Femur (tissue), 1 donor: ENCODE measurements around the gene IL20RB.
"Not testable (repeated sequence)": the region's sequence is repeated elsewhere in the genome, so short reads cannot be mapped to it uniquely, and the experiment has no call there.

Experiments used
- DNase-seq: peaks from one replicate; pipeline ENCODE4 v3.0.0-alpha.2; 2017

IL20RB gene

DNA sequence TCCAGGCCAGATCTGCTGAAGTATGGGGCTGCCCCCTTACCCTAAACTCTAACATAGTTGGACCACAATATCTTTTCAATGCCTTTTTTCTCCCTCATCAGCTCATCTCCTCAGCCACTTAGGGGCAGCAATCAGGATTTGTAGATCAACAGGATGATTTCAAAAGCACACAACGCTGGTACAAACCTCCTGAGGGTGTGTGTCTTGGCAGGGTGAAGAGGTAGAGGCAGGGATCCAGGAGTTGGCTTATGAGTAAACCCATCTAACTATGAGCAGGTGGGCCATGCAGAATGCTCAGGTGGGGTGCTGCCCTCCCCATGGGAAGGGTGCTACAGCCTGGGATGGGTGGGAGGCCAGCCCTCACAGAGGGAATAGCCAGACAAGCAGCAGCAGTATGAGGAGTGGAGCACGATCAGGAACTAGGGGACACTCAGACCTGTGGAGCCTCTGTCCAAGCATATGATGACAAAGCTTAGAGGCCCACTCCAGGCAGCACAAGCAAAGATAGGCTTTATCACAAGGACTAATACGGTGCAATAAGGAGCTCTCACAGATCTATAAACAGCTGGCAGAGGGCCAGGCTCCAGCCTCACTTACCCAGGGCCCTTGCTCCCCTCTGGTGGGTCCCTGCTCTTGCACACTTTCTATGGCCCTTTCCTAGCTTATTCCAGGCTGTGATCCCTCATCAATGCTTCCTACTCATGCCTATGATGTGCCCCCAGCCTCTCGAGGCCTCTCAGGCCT lies 32.2 kb downstream of the IL20RB start:
- DNase-seq, result no peak

DNA sequence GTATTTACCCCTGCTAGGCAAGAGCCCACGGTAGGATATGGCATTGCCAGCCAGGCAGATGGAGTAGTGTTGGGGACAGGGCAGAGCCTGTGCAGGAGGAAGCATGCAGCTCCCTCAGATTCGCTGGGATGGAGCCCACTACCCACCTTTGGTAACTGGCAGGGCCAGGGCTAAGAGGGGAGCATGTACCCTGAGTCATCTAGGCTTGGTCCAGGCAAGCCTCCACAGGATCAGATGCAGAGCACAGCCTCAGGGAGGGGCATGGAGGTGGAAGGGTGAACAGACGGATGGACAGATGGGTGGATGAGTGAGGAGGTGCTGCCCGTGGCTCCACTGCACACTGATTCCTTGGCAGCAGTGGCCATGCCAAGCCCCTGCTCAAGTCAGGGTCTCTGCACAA lies 33.0 kb downstream of the IL20RB start:
- DNase-seq, result no peak

GRCh38 chr3:136992115-136992514 lies 34.3 kb downstream of the IL20RB start:
- DNase-seq, result no peak

DNA sequence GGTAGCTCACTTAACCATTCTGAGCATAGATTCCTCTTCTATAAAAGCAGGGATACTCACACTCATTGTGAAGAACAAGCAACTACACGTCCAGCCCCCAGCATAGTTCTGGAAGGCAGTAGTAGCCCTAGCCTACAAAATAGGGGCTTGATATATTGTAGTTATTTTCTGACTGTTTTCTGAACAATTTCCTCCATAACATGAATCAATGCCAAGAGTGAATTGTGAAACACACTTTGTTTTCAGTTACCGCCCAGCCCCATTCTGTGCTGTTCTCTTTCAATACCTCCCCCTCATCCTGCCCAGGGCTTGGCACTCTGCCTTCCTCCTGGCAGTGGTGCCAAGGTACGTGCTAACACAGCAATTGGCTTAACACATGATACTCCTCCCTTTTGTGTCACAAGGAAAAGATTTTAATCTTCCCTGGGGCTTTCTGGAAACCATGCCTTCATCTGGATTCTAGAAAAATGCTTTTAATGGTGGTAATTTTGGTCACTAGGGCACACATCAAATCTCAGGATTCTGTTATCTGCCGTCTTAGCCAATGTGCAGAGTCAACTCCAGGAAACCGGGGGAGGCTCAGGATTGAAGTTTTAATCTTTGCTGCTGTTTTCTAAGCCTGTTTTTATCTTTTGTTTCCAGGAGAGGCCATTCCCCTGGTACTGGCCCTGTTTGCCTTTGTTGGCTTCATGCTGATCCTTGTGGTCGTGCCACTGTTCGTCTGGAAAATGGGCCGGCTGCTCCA lies 37.2 kb downstream of the IL20RB start:
- DNase-seq, result peak; percentile 41

DNA sequence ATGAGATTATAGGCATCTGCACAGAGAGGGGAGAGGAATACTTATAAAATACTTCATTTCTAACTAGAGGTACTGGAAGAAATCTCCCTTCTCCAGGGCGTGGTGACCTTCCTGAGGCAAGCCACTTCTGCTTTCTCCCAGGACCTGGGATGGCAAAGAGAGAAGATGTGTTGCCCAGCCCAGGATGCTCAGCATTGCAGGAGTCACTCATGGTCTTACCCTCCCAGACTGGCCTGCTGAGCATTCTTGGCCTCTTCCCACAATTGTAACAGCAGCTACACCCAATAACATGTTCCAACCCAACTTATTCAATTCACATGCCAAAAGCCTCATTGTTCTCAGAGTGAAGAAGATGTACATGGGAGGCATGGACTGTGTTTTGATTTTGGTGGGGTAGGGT lies 37.9 kb downstream of the IL20RB start:
- no peak for DNase-seq

- DNase-seq, result no peak
These were observed 42.3 kb downstream of the IL20RB start for GRCh38 chr3:137000039-137000438.

- DNase-seq, result not testable (repeated sequence)
These were observed 49.6 kb downstream of the IL20RB start for GRCh38 chr3:137007376-137007775.

- no peak for DNase-seq
These were observed 50.3 kb downstream of the IL20RB start for GRCh38 chr3:137008131-137008530.

- DNase-seq, result no peak
These were observed 51.2 kb downstream of the IL20RB start for GRCh38 chr3:137008976-137009375.

GRCh38 chr3:137010137-137010536 lies 52.4 kb downstream of the IL20RB start:
- DNase-seq, result no peak

- no peak for DNase-seq
These were observed 53.4 kb downstream of the IL20RB start for GRCh38 chr3:137011153-137011552.

DNA sequence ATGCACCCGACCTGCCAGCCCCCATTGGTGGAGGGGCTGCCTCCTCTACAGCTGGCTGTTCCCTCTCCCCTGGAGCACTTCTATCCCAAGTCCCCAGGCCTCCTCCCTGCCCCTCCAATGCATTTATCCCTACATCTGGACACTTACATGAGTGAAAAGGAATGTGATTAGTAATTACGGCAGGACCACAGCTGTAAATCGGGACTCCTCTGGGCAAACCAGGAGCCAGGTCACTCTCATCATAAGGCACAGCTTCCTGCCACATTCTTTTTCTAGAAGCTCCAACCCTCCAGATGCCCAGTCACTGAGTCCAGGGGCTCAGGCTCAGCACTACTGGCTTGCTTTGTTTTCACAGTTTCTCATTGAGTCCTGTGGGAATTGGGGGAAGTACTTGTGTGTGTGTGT lies 54.3 kb downstream of the IL20RB start:
- peak; percentile 58 for DNase-seq

DNA sequence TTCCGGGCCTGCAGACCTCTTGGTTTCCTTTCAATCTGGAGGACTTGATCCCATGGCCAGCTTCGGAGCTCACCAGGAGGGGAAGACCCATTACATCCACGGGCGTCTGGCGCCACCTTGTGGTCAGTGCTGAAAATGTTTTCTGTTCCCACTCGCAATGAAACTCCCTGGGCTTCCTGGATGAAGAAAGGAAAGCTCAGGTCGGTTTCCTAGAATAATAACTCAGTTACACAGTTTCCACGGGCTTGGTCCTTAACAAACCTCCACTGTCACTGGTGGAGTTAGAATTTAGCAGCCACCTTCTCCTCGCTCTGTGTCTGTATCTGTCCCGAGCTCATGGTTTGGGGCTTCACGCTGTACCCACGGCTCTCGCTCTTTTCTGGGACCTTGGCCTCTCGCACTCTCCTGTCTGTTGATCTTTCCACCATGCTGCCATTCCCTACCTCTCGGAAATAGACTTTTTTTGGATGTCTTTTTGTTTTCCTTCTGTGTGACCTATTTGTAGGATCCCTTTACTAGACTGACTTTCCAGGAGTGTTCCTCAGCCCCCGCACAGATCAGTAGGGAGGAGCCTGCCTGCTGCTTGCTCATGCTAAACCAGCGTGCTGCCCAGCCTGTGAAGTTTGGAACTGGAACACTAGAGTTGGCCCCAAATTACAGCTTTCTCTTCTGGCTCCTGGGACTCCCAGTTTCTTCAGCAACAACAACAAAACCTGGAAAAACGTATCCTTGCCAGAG lies 56.3 kb downstream of the IL20RB start:
- DNase-seq, result peak; percentile 95

DNA sequence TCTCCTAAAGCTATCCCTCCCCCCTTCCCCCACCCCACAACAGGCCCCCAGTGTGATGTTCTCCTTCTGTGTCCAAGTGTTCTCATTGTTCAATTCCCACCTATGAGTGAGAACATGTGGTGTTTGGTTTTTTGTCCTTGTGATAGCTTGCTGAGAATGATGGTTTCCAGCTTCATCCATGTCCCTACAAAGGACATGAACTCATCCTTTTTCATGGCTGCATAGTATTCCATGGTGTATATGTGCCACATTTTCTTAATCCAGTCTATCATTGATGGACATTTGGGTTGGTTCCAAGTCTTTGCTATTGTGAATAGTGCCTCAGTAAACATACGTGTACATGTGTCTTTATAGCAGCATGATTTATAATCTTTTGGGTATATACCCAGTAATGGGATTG lies 59.5 kb downstream of the IL20RB start:
- not testable (repeated sequence) for DNase-seq

- no peak for DNase-seq
These were observed 62.5 kb downstream of the IL20RB start for GRCh38 chr3:137020315-137020714.

DNA sequence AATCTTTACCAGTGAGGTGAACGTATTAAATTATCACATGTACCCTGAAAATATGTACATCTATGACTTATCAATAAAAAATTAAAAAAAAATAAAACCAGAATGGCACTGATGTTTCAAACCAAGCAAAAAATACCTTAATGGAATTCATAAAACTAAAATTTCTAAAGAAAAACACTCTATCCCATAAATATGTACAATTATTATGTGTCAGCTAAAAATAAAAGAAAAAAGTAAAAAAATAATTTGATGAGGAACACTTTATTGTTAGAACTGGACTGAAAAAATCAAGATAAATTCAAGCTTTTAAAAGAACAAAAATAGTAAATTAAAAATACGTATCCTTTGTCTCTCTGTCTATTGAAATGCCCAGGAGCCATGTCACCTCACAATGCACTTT lies 63.1 kb downstream of the IL20RB start:
- DNase-seq, result no peak

DNA sequence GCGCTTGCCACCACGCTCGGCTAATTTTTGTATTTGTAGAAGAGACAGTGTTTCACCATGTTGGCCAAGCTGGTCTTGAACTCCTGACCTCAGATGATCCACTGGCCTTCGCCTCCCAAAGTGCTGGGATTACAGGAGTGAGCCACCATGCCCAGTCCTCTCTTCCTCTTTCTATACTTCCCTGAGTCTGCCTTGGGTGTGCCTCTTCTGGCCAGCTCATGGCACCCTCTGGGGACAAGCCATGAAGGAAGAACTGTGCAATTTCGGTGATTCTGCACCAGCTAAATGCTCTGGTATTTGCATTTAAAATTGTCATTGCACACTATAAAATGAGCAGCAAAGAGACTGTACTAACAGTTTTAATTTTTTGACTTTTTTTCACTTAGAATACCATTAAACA lies 66.6 kb downstream of the IL20RB start:
- DNase-seq, result no peak

DNA sequence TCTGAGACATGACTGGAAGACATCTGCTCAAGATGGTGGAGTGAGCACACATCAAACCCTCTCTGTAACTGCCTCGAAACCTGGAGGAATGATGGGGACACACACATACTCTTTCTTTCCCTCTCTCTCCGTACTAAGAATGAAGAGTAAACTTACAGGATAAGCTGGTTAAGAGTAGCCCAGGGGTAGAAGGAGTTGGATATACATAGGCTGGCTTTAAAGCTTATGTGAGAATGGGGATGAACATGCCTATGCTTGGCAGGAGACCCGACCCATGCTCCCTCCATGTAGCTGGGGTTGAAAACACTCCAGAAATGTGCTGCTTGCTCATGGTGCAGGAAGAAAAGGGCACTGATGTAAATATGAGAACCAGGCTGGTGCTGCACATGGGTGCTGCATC lies 68.9 kb downstream of the IL20RB start:
- DNase-seq, result no peak

DNA sequence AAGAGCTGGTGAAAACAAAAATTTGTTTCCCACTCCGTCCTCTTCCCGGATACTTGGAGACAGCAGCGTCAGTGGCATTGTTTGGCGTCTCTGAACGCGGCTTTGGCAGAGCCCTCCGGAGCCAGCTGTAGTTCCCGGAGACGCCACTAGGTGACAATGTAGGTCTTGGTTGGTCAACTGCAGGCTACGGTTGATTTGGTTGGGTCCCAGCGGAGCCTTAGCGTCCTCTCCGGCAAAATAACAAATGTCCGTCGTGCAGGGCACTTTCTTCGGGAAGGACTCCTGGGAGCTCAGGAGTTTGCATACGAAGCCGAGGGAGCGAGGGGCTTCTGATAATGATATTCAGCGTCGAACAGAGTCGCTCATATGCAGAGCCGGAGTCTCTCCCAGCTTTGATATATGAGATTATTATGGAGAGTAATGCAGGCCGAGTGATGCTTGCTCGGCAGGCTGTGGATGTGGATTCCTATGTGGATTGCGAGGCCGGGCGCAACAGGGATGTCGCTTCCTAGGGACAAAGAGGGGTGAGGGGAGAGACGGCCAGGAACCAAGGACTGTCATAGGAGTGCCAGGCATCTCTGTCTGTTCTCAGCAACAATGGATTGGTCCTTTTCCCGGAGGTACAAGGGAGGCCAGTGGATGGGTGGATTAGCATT lies 74.8 kb downstream of the IL20RB start:
- DNase-seq, result peak; percentile 90

GRCh38 chr3:137035631-137036030 lies 77.8 kb downstream of the IL20RB start:
- no peak for DNase-seq

DNA sequence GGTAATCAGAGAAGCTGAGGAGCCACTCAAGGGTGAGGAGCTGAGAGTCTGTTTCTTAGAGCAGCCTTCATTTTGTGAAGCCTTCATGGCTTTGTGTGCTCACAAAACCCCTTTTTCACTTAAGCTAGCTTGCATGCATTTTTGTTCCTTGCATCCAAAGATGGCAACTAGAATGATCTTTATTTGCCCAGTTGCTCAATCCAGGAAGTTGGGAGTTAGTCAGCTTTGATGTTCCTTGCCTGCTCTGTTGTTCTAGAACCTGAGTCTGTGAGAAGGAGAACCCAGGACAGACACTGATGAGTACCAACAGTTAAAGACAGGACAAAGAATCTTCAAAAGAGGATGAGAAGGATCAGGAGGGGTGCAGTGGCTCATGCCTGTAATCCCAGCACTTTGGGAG lies 81.8 kb downstream of the IL20RB start:
- DNase-seq, result no peak

- no peak for DNase-seq
These were observed 83.5 kb downstream of the IL20RB start for GRCh38 chr3:137041251-137041650.

DNA sequence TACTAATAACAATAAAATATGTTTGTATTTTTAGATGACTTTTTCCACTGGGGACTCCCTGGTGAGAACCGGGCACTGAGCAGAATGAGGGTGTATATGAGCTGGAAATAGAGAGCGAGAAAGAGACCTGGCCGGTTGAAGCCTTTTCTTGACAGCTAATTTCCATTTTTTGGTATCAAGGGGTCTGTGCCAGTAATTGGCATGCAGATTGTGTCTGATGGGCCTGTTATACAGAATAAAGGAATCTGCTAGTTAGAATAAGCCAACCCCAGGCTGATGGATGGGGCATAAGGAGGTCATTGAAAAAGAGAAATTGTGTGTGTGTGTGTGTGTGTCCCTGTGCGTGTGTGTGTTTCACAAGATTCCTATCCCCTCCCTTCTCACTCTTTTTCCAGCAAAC lies 83.9 kb downstream of the IL20RB start:
- no peak for DNase-seq
